K562 (cell line): Measurements from ENCODE around the gene CALML6. TPM values are rescaled to one million over a fixed set of nuclear protein-coding genes. Genes with fewer than 3 reads are reported as not detected.

ENCODE experiments used
- ATF7 ChIP-seq: fragments of 450-650 bp; IDR thresholded peaks from 2 replicates; pipeline ENCODE4 v1.7.1; 2014; ENCODE audit warnings: mild to moderate bottlenecking, moderate library complexity
- E2F1 ChIP-seq: sonication (generic); formaldehyde crosslinking; IDR thresholded peaks from 2 replicates; pipeline ENCODE4 v1.8.1; 2023; ENCODE audit warnings: mild to moderate bottlenecking, missing genetic modification reagents, moderate library complexity
- MAFK ChIP-seq: IDR thresholded peaks from 2 replicates; pipeline ENCODE4 v1.6.1; 2011; ENCODE audit warnings: low read length, improper control_type of control experiment
- MBD1 ChIP-seq: fragments of 250-450 bp; sonication (Bioruptor Pico); IDR thresholded peaks from 2 replicates; pipeline ENCODE4 v1.8.0; 2022; ENCODE audit warnings: inconsistent platforms
- POLR2A ChIP-seq: fragments of 450-650 bp; conservative IDR thresholded peaks from 2 replicates; pipeline ENCODE4 v1.6.1; 2016
- SMARCB1 ChIP-seq: IDR thresholded peaks from 2 replicates; pipeline ENCODE4 v1.6.1; 2011; ENCODE audit warnings: improper control_type of control experiment, low read depth; ENCODE audit not compliant: insufficient read length
- SRSF1 ChIP-seq: fragments of 200-400 bp; formaldehyde crosslinking; IDR thresholded peaks from 2 replicates; pipeline ENCODE4 v1.6.1; 2017; ENCODE audit warnings: mild to moderate bottlenecking, low read depth, low read length, moderate library complexity
- ZNF280B ChIP-seq: fragments of 250-450 bp; sonication (Bioruptor Pico); IDR thresholded peaks from 2 replicates; pipeline ENCODE4 v1.5.1; 2021; ENCODE audit warnings: mild to moderate bottlenecking
- ZNF311 ChIP-seq: fragments of 250-450 bp; sonication (Bioruptor Pico); IDR thresholded peaks from 2 replicates; pipeline ENCODE4 v1.4.0; 2020; ENCODE audit warnings: mild to moderate bottlenecking, moderate library complexity
- ZNF561 ChIP-seq: fragments of 450-650 bp; formaldehyde crosslinking; conservative IDR thresholded peaks from 2 replicates; pipeline ENCODE4 v1.4.0; 2020; ENCODE audit warnings: mild to moderate bottlenecking, moderate library complexity
- polyA plus RNA-seq, 8 experiments: library from polyadenylated mRNA; depleted of rRNA in 4 of 8; stranded (reverse) in 5 of 8; unstranded in 3 of 8; fragments of >200 nt; fragmentation: Nextera tagmentation in 2 of 8; fragmentation: Illumina TruSeq in 1 of 8; extraction: Ambion mirVana in 2 of 8; extraction: Trizol in 1 of 8; gene quantifications; 2 replicates each; pipeline versions ENCODE4 v1.2.1 to v1.2.3, GENCODE V29; 2011 to 2014; ENCODE audit warnings: inconsistent platforms in 1 of 8, missing spikeins in 1 of 8
- total RNA-seq, 7 experiments: library from RNA; depleted of rRNA in 6 of 7; stranded (reverse); fragments of >200 nt in 6 of 7; fragmentation: Illumina TruSeq in 2 of 7; extraction: Trizol in 2 of 7; gene quantifications; 2 replicates each; pipeline versions ENCODE4 v1.2.1 to v1.2.3, GENCODE V29; 2011 to 2021; ENCODE audit warnings: low replicate concordance in 1 of 7
- TF ChIP-seq, protein P1 (sequence below): fragments of 250-450 bp; sonication (Bioruptor Pico); IDR thresholded peaks from 2 replicates; pipeline ENCODE4 v1.9.0; 2021; ENCODE audit warnings: mild to moderate bottlenecking, inconsistent platforms
- TF ChIP-seq, protein P2 (sequence below): fragments of 450-650 bp; IDR thresholded peaks from 2 replicates; pipeline ENCODE4 v1.7.0; 2016; ENCODE audit warnings: borderline replicate concordance
- TF ChIP-seq, protein P3 (sequence below): sonication (generic); formaldehyde crosslinking; IDR thresholded peaks from 2 replicates; pipeline ENCODE4 v1.8.1; 2022; ENCODE audit warnings: missing genetic modification reagents
- TF ChIP-seq, protein P4 (sequence below): IDR thresholded peaks from 2 replicates; pipeline ENCODE4 v1.6.1; 2012; ENCODE audit warnings: low read depth, low read length, improper control_type of control experiment, borderline replicate concordance

The CALML6 gene
- total and polyA plus RNA-seq, 9 of the 15 experiments (the other 6 are each of a cell fraction or from before 2014, with no cell fraction given): 0.14 TPM; not detected in 8

DNA sequence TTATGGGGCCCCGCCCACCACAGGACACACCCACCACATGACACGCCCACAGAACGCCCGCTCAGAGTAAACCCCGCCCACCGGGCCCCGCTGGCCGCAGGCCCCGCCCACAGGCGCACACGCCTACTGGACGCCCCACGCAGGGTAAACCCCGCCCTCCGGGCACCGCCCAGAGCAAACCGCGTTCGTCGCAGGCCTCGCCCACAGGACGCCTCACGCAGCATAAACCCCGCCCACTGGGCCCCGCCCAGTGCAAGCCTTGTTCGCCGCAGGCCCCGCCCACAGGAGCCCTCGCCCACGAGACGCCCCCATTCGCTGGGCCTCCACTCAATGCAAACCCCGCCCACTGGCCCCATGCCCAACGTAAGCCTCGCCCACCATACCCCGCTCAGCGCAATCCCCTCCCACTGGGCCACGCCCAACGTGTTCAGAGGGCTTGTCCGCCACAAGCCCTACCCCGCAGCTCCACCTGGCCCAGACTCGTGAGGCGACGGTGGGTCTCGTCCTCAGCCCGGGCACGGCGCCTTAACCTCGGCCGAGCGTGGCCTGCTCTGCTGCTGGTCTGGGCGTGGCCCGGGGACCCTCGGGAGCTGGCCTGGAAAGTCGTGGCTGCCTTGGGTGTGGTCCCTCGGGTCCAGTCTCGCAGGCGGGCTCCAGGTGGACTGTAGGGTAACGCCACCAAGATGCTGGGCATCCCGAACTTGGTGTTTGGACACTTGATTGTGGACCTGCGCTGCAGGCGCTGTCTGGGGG, 4.4 kb downstream of the CALML6 start (continued):
- TF ChIP-seq, protein P1, sequence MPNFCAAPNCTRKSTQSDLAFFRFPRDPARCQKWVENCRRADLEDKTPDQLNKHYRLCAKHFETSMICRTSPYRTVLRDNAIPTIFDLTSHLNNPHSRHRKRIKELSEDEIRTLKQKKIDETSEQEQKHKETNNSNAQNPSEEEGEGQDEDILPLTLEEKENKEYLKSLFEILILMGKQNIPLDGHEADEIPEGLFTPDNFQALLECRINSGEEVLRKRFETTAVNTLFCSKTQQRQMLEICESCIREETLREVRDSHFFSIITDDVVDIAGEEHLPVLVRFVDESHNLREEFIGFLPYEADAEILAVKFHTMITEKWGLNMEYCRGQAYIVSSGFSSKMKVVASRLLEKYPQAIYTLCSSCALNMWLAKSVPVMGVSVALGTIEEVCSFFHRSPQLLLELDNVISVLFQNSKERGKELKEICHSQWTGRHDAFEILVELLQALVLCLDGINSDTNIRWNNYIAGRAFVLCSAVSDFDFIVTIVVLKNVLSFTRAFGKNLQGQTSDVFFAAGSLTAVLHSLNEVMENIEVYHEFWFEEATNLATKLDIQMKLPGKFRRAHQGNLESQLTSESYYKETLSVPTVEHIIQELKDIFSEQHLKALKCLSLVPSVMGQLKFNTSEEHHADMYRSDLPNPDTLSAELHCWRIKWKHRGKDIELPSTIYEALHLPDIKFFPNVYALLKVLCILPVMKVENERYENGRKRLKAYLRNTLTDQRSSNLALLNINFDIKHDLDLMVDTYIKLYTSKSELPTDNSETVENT (CRISPR knock-in tag): peak; percentile 49; the same call in 1 of the 2 replicates
- no peak for TF ChIP-seq MBD1
- TF ChIP-seq E2F1 (CRISPR knock-in tag): no peak; the same call in 1 of the 2 replicates
- TF ChIP-seq MAFK: no peak
- no peak for TF ChIP-seq ZNF561 (CRISPR knock-in tag)
- no peak for TF ChIP-seq POLR2A
- TF ChIP-seq, protein P2, sequence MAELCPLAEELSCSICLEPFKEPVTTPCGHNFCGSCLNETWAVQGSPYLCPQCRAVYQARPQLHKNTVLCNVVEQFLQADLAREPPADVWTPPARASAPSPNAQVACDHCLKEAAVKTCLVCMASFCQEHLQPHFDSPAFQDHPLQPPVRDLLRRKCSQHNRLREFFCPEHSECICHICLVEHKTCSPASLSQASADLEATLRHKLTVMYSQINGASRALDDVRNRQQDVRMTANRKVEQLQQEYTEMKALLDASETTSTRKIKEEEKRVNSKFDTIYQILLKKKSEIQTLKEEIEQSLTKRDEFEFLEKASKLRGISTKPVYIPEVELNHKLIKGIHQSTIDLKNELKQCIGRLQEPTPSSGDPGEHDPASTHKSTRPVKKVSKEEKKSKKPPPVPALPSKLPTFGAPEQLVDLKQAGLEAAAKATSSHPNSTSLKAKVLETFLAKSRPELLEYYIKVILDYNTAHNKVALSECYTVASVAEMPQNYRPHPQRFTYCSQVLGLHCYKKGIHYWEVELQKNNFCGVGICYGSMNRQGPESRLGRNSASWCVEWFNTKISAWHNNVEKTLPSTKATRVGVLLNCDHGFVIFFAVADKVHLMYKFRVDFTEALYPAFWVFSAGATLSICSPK: no peak
- no peak for TF ChIP-seq SMARCB1
- no peak for TF ChIP-seq ZNF311 (CRISPR knock-in tag)
- TF ChIP-seq ZNF280B (CRISPR knock-in tag): no peak
- peak; percentile 85 for TF ChIP-seq ATF7
- TF ChIP-seq SRSF1: no peak
- TF ChIP-seq, protein P3, sequence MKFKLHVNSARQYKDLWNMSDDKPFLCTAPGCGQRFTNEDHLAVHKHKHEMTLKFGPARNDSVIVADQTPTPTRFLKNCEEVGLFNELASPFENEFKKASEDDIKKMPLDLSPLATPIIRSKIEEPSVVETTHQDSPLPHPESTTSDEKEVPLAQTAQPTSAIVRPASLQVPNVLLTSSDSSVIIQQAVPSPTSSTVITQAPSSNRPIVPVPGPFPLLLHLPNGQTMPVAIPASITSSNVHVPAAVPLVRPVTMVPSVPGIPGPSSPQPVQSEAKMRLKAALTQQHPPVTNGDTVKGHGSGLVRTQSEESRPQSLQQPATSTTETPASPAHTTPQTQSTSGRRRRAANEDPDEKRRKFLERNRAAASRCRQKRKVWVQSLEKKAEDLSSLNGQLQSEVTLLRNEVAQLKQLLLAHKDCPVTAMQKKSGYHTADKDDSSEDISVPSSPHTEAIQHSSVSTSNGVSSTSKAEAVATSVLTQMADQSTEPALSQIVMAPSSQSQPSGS: no peak
- TF ChIP-seq, protein P4, sequence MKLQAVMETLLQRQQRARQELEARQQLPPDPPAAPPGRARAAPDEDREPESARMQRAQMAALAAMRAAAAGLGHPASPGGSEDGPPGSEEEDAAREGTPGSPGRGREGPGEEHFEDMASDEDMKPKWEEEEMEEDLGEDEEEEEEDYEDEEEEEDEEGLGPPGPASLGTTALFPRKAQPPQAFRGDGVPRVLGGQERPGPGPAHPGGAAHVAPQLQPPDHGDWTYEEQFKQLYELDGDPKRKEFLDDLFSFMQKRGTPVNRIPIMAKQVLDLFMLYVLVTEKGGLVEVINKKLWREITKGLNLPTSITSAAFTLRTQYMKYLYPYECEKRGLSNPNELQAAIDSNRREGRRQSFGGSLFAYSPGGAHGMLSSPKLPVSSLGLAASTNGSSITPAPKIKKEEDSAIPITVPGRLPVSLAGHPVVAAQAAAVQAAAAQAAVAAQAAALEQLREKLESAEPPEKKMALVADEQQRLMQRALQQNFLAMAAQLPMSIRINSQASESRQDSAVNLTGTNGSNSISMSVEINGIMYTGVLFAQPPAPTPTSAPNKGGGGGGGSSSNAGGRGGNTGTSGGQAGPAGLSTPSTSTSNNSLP: no peak
